ENCODE data around the gene SVIL.

SVIL gene

GRCh38 chr10:29634764-29635625, at the start of gene SVIL:
SVIL (minus strand) TSS chr10:29634971; CDS start chr10:29555058, 79,913 bp downstream.
- Histone ChIP-seq H3K4me3 (IDR thresholded peaks at IDR 0.05; ENCODE audit: insufficient read depth, low read depth, low read length) (no peak within 1 kb of the TSS), H3K9ac (no peak within 1 kb of the TSS), H3K27ac (peak within 1 kb of the TSS; percentile 16; the same call in 1 of the 2 replicates)

GRCh38 chr10:29681676-29682448, 47.1 kb upstream of the SVIL start:
- no peaks in the 10 kb centered on the region for H3K27me3 ChIP-seq (ENCODE audit: insufficient read depth, low read depth)
- no peak overlapping the region for H3K4me3 ChIP-seq (IDR thresholded peaks at IDR 0.05; ENCODE audit: insufficient read depth, low read depth, low read length)
- no peak overlapping the region for H3K27ac ChIP-seq
- H3K79me2 ChIP-seq (ENCODE audit: insufficient read depth, low read depth): no peaks in the 10 kb centered on the region
- no peak overlapping the region for H3K9ac ChIP-seq
- H4K20me1 ChIP-seq (ENCODE audit: insufficient read depth): no peaks in the 10 kb centered on the region
- no peak for TF ChIP-seq CTCF (conservative IDR thresholded peaks at IDR 0.05; ENCODE audit: low read depth, low read length)
- H3K36me3 ChIP-seq (ENCODE audit: insufficient read depth): no peaks in the 10 kb centered on the region
- H3K4me2 ChIP-seq: no peak overlapping the region
- H3K4me1 ChIP-seq (ENCODE audit: low read depth, poor library complexity, severe bottlenecking): no peaks in the 10 kb centered on the region
- no peak overlapping the region for H2AFZ ChIP-seq (ENCODE audit: low read depth)

More at GRCh38 chr10:29634764-29635625, at the start of gene SVIL:
- H3K36me3 ChIP-seq (ENCODE audit: insufficient read depth): no peaks in the 10 kb centered on the region
- no peak for TF ChIP-seq CTCF (conservative IDR thresholded peaks at IDR 0.05; ENCODE audit: low read depth, low read length)
- no peak within 1 kb of the TSS for H2AFZ ChIP-seq (ENCODE audit: low read depth)
- no peaks in the 10 kb centered on the region for H4K20me1 ChIP-seq (ENCODE audit: insufficient read depth)
- H3K27me3 ChIP-seq (ENCODE audit: insufficient read depth, low read depth): no peaks in the 10 kb centered on the region
- H3K4me1 ChIP-seq (ENCODE audit: low read depth, poor library complexity, severe bottlenecking): peaks cover 28% of the 10 kb centered on the region
- no peaks in the 10 kb centered on the region for H3K79me2 ChIP-seq (ENCODE audit: insufficient read depth, low read depth)
- peak within 1 kb of the TSS; percentile 23; the same call in 1 of the 2 replicates for H3K4me2 ChIP-seq

GRCh38 chr10:29680091-29680490, 45.3 kb upstream of the SVIL start:
- H3K27ac ChIP-seq: no peak overlapping the region
- no peaks in the 10 kb centered on the region for H3K27me3 ChIP-seq (ENCODE audit: insufficient read depth, low read depth)
- TF ChIP-seq CTCF (conservative IDR thresholded peaks at IDR 0.05; ENCODE audit: low read depth, low read length): no peak
- no peak overlapping the region for H3K9ac ChIP-seq
- no peaks in the 10 kb centered on the region for H4K20me1 ChIP-seq (ENCODE audit: insufficient read depth)
- H2AFZ ChIP-seq (ENCODE audit: low read depth): no peak overlapping the region
- H3K79me2 ChIP-seq (ENCODE audit: insufficient read depth, low read depth): no peaks in the 10 kb centered on the region
- no peak overlapping the region for H3K4me3 ChIP-seq (IDR thresholded peaks at IDR 0.05; ENCODE audit: insufficient read depth, low read depth, low read length)
- H3K36me3 ChIP-seq (ENCODE audit: insufficient read depth): no peaks in the 10 kb centered on the region
- H3K4me1 ChIP-seq (ENCODE audit: low read depth, poor library complexity, severe bottlenecking): no peaks in the 10 kb centered on the region
- no peak overlapping the region for H3K4me2 ChIP-seq

GRCh38 chr10:29676732-29677131, 42.0 kb upstream of the SVIL start:
- H3K9ac ChIP-seq: no peak overlapping the region

More at GRCh38 chr10:29676732-29677131, 42.0 kb upstream of the SVIL start:
- Histone ChIP-seq H3K27ac (no peak overlapping the region), H4K20me1 (ENCODE audit: insufficient read depth) (no peaks in the 10 kb centered on the region), H3K27me3 (ENCODE audit: insufficient read depth, low read depth) (no peaks in the 10 kb centered on the region), H3K79me2 (ENCODE audit: insufficient read depth, low read depth) (no peaks in the 10 kb centered on the region), H3K4me1 (ENCODE audit: low read depth, poor library complexity, severe bottlenecking) (no peaks in the 10 kb centered on the region), H2AFZ (ENCODE audit: low read depth) (no peak overlapping the region), H3K4me3 (IDR thresholded peaks at IDR 0.05; ENCODE audit: insufficient read depth, low read depth, low read length) (no peak overlapping the region), H3K36me3 (ENCODE audit: insufficient read depth) (no peaks in the 10 kb centered on the region), H3K4me2 (no peak overlapping the region)
- TF ChIP-seq CTCF (conservative IDR thresholded peaks at IDR 0.05; ENCODE audit: low read depth, low read length): no peak
